Measurements from ENCODE around the gene FGF21. TPM values are rescaled to one million over a fixed set of nuclear protein-coding genes. Genes with fewer than 3 reads are reported as not detected.
A peak's percentile ranks its signal among the peaks of the same experiment; 100 is the strongest.

FGF21 gene
- total RNA-seq, 2 experiments from 2014 or later = not detected

DNA sequence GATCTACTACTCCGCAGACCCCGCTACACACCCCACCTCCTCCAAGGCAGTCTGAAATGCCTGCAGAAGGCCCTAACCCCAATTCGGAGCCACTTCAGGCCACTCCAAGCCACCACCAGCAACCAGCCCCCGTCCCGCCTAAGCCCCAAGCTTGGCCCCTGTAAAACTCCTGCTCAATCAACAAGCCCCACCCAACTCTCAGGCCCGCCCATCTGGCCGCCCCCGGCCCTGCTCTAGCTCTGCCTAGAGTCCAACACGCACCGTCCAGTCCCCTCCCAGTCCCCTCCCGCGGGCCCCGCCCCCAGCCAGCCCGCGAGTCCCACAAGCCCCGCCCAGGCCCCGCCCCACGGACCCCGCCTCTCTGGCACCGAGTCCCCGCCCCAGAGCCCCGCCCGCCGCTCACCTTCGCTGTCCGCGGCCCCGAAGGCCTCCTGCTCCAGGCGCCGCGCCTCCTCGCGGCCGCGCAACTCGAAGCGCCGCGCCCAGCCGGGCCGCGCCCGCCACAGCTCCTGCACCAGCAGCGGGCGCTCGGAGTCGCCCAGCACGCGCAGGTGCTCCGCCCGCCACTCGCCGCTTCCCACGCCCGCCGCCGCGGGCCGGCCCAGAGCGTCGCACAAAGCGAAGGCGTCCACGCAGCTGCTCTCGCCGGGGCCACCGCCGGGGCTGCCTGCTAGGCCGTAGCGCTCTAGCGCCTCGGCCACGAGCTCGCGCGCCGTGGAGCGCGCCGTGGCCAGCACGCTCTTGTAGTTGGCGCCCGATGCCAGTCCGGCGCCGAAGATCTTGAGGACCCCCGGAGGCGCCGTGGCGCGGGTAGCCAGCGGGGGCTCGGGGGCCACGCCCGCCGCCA is 16.5 kb upstream of the FGF21 start:
- ATAC-seq (peak; percentile 97), DNase-seq (peak; percentile 94)
- Mint-ChIP-seq H3K9me3 (ENCODE audit: low read depth) (no peaks in the 10 kb centered on the region), H3K36me3 (no peaks in the 10 kb centered on the region), H3K27me3 (peaks cover 17% of the 10 kb centered on the region), H3K27ac (peak overlapping the region; percentile 11), H3K4me3 (peak overlapping the region; percentile 15), H3K4me1 (peaks cover 14% of the 10 kb centered on the region)
- CTCF ChIA-PET = interaction anchor here (0.6 to 4.3 kb wide), 16 partner anchors 8 to 359 kb away, joined by 3 to 42 read pairs (median 5); partner anchors contain the start of genes CA11, FGF21 and IZUMO1

DNA sequence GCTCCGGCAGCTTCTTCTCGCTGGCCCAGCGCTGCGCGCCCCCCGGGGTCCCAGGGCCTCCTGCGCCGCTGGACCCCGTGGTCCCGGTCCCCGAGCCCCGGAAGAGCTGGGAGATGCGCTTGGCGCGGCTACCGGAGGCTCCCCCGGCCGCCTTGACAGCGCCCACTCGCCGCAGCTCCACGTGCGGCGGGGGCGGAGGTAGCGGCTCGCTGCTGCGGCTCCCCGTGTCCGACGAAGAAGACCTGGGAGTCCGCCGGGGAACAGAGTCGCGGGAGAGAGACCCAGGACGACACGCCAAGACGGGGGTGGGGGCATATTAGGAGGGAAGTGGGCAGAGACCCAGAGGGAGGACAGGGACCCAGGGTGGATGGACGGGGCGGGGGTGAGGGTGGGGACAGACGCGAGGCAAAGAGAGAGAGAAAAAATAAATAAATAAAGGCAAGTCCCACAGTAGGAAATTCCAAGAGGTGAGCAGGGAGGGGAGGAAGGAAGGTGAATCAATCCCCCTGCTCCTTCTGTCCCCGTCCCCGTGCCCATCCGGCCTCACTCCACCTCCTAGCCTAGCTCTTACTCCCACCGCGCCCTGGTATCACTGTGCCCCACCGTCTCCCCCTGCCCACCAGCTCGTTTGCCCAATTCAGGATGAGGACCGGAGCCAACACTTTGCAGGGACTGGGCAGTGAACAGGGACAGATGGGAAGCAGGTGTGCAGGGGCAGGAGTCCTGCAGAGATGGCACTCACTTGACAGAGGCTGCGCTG is 15.7 kb upstream of the FGF21 start:
- Mint-ChIP-seq H3K4me3 (no peak overlapping the region), H3K27me3 (peaks cover 17% of the 10 kb centered on the region), H3K9me3 (ENCODE audit: low read depth) (no peaks in the 10 kb centered on the region), H3K4me1 (peaks cover 14% of the 10 kb centered on the region), H3K27ac (no peak overlapping the region), H3K36me3 (no peaks in the 10 kb centered on the region)
- DNase-seq = no peak
- CTCF ChIA-PET = interaction anchor here (0.7 to 4.3 kb wide), 14 partner anchors 7 to 358 kb away, joined by 3 to 42 read pairs (median 6); partner anchors contain the start of genes CA11, FGF21 and IZUMO1
- ATAC-seq = no peak

DNA sequence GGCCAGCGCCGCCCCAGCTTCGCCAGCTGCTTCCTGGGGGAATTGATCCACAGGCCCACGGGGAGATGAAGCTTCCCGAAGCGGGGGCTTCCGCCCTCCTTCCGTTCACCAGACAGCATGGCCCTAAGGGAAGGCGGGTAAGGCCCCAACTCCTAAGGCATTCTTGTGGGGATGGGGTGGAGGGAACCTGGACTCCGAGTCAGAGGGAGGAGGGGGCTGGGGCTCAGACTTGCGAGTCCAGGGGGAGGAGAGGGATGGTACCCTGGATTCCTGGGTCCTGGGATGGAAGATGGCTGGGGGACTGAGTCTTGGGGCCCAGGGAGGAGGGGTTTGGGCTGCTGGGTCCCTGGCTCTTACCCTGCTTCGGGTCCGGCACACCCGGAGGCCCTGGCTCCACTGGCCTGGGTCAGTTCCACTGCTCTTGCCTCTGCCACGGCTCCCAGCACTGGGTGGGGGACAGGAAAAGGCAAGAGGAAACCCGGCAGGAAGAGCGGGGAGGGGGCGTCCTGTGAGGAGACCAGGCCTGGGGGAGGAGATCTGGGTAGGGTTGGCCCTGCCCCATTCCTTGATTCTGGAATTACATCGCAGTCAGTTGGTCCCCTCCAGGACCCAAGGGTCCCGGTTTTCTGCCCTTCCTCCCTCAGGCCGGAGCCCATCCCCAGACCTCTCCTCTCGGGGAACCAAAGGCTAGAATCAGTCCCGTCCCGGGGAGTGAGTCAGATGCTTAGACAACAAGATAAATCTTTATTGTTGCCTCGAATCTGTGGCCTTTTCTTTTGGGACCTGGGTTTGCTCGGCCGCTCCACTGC is 15.0 kb upstream of the FGF21 start, which contains the start of gene RASIP1:
Gene RASIP1 (minus strand): TSS at position 447 of the 809 bp plus-strand sequence. CDS start 328 bp downstream, at position 119.
- ATAC-seq (no peak), DNase-seq (no peak)
- Mint-ChIP-seq H3K36me3 (no peaks in the 10 kb centered on the region), H3K27ac (no peak within 1 kb of the TSS), H3K4me3 (no peak within 1 kb of the TSS), H3K9me3 (ENCODE audit: low read depth) (no peaks in the 10 kb centered on the region), H3K4me1 (peaks cover 14% of the 10 kb centered on the region), H3K27me3 (peaks cover 17% of the 10 kb centered on the region)
- CTCF ChIA-PET = interaction anchor here (1.4 to 4.3 kb wide), 5 partner anchors 14 to 102 kb away, joined by 3 to 42 read pairs (median 20); partner anchors contain the start of gene CA11

DNA sequence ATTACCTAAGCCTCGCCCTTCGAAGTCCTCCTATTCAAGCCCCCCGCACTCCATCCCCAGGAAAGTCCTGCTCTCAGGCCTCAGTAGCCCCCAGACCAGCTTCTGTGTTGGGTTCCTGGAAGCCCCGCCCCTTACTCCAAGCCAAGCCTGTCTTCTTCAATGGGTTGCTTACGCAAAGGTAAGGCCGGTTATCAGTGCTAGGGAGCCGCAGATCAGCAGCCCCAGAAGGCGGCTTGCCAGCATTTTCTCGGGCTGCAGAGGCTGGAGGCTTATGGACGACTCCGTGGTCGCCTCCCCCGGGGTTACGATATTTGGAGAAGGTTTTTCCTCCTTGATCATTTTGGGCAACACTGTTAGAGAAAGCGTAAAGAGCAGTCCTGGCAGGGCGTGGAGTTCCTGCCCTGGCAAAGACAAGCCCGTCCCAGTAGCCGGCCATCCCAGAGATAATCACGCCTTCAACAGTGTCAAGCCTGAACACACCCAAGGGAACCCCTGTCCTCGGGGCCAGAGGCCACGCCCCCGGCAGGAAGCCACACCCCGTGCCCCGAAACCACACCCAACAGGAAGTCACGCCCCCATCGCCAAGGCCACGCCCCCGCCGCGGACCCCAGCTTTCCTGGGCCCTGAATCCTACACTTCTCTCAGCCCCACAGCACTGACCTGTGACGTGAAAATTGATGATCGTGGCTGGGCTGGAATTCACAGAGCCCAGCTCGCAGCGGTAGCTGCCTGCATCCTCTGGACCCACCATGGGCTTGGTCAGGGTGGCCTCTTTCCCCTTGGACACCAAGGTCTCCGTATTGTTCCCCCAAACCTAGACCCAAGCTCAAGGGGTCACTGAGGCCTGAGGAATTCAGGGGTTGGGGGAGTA is 14.0 kb upstream of the FGF21 start:
- Mint-ChIP-seq H3K27ac (no peak overlapping the region), H3K4me1 (peaks cover 17% of the 10 kb centered on the region), H3K4me3 (no peak overlapping the region), H3K27me3 (peaks cover 26% of the 10 kb centered on the region), H3K36me3 (no peaks in the 10 kb centered on the region), H3K9me3 (ENCODE audit: low read depth) (no peaks in the 10 kb centered on the region)
- CTCF ChIA-PET = interaction anchor here (0.8 kb wide), 1 partner anchor 114 kb away, joined by 3 read pairs; no protein-coding TSS in a partner anchor
- ATAC-seq (no peak), DNase-seq (peak; percentile 55)

DNA sequence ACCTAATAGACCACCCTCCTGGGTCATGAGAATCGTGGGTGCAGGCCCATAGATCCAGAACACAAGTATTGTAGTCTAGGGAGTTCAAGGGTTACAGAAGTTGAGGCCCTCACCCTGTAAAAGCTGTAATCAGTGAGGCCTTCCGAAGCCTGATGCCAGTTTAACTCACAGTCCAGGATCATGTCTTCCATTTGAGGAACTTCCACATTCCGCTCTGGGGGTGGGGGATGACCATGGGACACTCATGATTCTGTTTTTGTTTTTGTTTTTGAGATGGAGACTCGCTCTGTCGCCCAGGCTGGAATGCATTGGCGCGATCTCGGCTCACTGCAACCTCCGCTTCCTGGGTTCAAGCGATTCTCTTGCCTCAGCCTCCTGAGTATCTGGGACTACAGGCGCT is 13.2 kb upstream of the FGF21 start:
- Mint-ChIP-seq H3K36me3 (no peaks in the 10 kb centered on the region), H3K9me3 (ENCODE audit: low read depth) (no peaks in the 10 kb centered on the region), H3K4me3 (no peak overlapping the region), H3K27me3 (peaks cover 27% of the 10 kb centered on the region), H3K27ac (no peak overlapping the region), H3K4me1 (peaks cover 17% of the 10 kb centered on the region)
- CTCF ChIA-PET = interaction anchor here (0.8 kb wide), 1 partner anchor 114 kb away, joined by 3 read pairs; no protein-coding TSS in a partner anchor
- DNase-seq (no peak), ATAC-seq (no peak)

DNA sequence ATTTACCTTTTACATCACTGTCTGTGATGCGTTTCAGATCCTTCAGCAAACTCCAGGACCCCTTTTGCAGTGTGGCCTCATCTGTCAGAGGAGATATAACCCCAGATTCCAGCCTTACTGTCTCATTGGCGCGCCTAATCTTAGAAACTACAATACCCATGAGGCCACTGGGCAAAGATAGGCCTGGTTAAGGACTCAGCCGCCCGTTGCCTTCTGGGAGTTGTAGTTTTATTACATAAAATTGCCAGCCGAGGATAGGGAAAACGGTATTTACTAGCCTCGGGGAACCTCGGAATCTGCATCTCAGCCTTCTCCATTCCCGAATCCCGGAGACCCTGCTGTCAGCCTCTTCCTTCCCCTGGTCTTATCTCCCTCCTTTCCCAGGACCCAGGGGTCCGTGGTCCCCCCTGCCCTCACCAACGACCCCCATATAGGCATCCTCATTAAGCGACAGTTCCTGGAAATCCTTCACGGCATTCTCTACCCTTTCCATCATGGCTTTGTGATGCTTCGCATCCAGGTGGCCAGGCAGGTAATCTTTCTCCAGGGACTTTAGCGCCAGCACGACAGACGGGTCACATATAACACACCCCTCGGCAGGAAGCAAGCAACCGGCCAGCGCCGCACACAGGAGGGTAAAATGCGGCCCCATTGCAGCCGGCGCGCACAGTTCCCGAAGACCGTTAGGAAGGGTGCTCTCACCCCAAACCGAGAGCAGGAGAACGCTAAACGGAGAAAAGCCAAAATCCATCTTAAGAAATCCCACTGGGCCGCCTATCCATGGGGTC is 9.9 kb upstream of the FGF21 start:
- H3K27ac Mint-ChIP-seq = no peak overlapping the region
- H3K4me1 Mint-ChIP-seq = peaks cover 8% of the 10 kb centered on the region
- DNase-seq (peak; percentile 73), ATAC-seq (peak; percentile 78)
- CTCF ChIA-PET = interaction anchor here (1.3 kb wide), 1 partner anchor 91 kb away, joined by 6 read pairs; the partner anchor contains the start of gene HSD17B14
- H3K36me3 Mint-ChIP-seq = no peaks in the 10 kb centered on the region
- peaks cover 24% of the 10 kb centered on the region for H3K27me3 Mint-ChIP-seq
- no peaks in the 10 kb centered on the region for H3K9me3 Mint-ChIP-seq (ENCODE audit: low read depth)
- H3K4me3 Mint-ChIP-seq = no peak overlapping the region

DNA sequence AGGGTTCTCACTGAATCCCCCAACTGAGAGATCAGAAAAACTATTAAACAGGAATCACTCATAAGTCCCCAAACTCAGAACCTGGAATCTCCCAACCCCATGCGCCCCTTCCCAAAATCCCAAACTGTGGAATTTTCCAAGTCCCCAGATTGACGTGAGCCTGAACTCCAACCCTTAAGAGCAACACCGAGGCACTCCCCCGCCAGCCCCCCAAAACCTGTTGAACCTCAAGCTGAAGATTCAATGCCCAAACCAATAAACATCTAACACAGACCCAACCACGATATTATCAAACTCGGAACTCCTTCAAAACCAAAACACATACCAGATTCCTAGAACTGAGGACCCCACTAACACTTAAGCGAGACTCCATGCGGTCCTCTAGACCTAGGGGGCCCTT is 9.2 kb upstream of the FGF21 start:
- peaks cover 19% of the 10 kb centered on the region for H3K27me3 Mint-ChIP-seq
- H3K4me3 Mint-ChIP-seq = no peak overlapping the region
- CTCF ChIA-PET = no interaction called here
- H3K9me3 Mint-ChIP-seq (ENCODE audit: low read depth) = no peaks in the 10 kb centered on the region
- no peak overlapping the region for H3K27ac Mint-ChIP-seq
- no peaks in the 10 kb centered on the region for H3K36me3 Mint-ChIP-seq
- no peak for ATAC-seq
- H3K4me1 Mint-ChIP-seq = peaks cover 9% of the 10 kb centered on the region
- no peak for DNase-seq

DNA sequence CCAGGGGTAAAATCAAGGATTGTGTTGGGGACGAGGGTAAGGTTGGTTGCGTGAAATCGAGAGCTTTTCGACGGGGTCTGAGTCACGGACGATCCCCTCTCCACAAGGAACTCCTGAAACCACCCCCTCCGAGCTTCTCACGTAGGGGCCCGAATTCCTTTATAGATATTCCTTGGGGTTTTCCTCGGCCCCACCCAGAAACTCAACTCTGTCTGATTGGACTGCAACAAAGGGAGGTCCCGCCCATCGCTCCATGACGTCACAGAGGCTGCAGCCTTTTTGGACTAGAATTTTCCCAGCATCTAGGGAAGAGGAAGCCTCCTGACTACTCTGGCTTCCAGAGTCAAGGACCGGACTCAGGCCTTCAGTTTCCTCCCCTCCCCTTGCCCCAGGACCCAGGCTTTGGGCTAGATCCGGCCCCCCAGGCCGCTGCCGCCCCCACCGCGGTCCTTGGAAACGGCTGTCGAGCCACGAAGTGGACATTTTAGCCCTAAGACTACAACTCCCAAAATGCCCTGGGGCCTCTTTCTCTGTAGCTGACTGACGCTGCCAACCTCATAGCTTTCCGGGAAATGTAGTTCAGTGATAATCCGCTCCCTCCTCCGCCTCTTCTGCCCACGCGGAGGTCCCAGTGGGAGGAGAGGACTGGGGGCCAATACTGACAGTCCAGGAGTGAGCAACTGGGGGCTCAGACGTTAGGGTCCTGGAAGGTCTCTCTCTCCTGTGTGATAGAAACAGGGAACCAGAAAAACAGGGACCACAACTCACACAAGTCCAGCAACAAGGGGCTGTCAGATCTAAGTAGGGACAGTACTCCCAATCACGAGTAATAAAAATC is 8.4 kb upstream of the FGF21 start, which contains the start of gene IZUMO1:
Gene IZUMO1 (minus strand): TSS at position 172 of the 838 bp plus-strand sequence. CDS start 1,050 bp downstream, outside the sequence.
- Mint-ChIP-seq H3K27ac (no peak within 1 kb of the TSS), H3K9me3 (ENCODE audit: low read depth) (no peaks in the 10 kb centered on the region), H3K27me3 (peaks cover 19% of the 10 kb centered on the region), H3K36me3 (no peaks in the 10 kb centered on the region), H3K4me3 (peak within 1 kb of the TSS; percentile 22), H3K4me1 (peaks cover 9% of the 10 kb centered on the region)
- DNase-seq (peak; percentile 72), ATAC-seq (peak; percentile 79)
- CTCF ChIA-PET = interaction anchor here (1.0 to 1.2 kb wide), 3 partner anchors 8 to 96 kb away, joined by 3 to 6 read pairs (median 3); no protein-coding TSS in a partner anchor

DNA sequence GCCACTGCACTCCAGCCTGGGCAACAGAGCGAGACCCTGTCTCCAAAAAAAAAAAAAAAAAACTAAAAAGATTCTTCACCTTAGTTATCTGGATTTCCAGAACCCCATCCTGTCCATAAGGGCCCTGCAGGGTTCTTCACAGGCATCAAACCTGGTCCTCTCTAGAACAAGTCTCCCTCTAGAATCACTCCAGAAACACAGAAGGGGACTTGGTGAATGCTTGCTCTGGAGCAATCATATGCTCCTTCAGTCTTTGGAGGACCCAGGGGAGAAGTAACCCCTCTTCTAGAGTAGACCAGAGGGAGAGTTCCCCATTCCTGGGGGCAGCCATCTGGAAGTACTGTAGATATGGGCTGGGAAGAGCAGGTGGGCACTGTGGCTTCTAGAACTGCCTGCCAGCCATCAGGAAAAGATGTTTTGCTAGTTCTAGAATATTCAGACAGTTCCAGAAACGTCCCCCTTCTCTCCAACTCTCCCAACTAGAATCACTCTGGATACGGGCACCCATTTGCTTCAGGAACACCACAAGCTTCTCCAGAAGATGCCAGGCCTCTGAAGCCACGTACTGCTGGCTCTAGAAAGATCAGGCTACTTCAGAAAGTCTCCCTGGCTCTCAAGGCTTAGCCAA is 5.6 kb upstream of the FGF21 start:
- Mint-ChIP-seq H3K9me3 (ENCODE audit: low read depth) (no peaks in the 10 kb centered on the region), H3K27me3 (peaks cover 38% of the 10 kb centered on the region), H3K36me3 (no peaks in the 10 kb centered on the region), H3K4me3 (no peak overlapping the region), H3K4me1 (peaks cover 18% of the 10 kb centered on the region), H3K27ac (no peak overlapping the region)
- CTCF ChIA-PET = interaction anchor here (1.6 kb wide), 1 partner anchor 11 kb away, joined by 6 read pairs; no protein-coding TSS in a partner anchor
- ATAC-seq (no peak), DNase-seq (no peak)

DNA sequence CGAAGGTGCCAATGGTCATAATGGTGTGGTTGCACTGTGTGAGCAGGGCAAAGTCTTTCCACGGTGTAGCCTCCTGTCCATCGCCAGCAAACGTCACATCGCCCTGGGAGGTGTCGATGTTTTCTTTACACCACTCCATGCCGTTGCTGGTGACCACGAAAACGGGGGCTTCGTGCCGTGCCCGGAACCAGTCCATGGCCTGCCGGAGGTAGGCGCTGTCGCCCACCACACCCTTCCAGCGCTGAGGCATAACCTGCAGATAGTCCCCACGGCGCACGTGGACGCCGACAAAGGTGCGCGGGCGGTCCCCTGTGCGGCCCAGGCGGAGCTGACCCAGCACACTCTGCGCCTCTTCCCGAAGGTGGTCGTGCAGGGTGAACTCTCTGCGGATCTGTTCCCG is 5.0 kb upstream of the FGF21 start:
- DNase-seq = no peak
- H3K4me3 Mint-ChIP-seq = no peak overlapping the region
- no peaks in the 10 kb centered on the region for H3K9me3 Mint-ChIP-seq (ENCODE audit: low read depth)
- H3K36me3 Mint-ChIP-seq = no peaks in the 10 kb centered on the region
- CTCF ChIA-PET = no interaction called here
- H3K4me1 Mint-ChIP-seq = peaks cover 18% of the 10 kb centered on the region
- ATAC-seq = no peak
- peaks cover 41% of the 10 kb centered on the region for H3K27me3 Mint-ChIP-seq
- H3K27ac Mint-ChIP-seq = no peak overlapping the region

Measured in activated CD8-positive, alpha-beta memory T cell treated with anti-CD3 and anti-CD28 coated beads, Interleukin-2, amount 10 ng/mL, durations not matched to agents 7 days and 5 days (primary cell).